MM.1S (cell line): ENCODE measurements around the gene COG5.

Experiments
- DNase-seq: peaks from one replicate; pipeline ENCODE4 v3.0.0-alpha.2; 2015
- H2AFZ ChIP-seq: fragments of 300-600 bp; sonication (generic); 2 replicates; pipeline ENCODE4 v1.6.0; 2016; ENCODE audit warnings: antibody characterized with exemption, low read length
- H3F3A ChIP-seq: fragments of 300-600 bp; sonication (generic); 2 replicates; pipeline ENCODE4 v1.6.1; 2016; ENCODE audit warnings: mild to moderate bottlenecking, antibody characterized with exemption, low read length, moderate library complexity, mixed read lengths; ENCODE audit not compliant: insufficient read depth
- H3K27ac ChIP-seq: fragments of 300-600 bp; sonication (generic); 2 replicates; pipeline ENCODE4 v1.5.1; 2016; ENCODE audit warnings: mild to moderate bottlenecking, low read length
- H3K27me3 ChIP-seq: fragments of 300-600 bp; sonication (generic); replicated peaks from 2 replicates; pipeline ENCODE4 v1.6.0; 2016; ENCODE audit warnings: low read length; ENCODE audit not compliant: insufficient read depth
- H3K36me3 ChIP-seq: fragments of 300-600 bp; sonication (generic); replicated peaks from 2 replicates; pipeline ENCODE4 v1.6.1; 2016; ENCODE audit warnings: mild to moderate bottlenecking, low read length, mixed read lengths; ENCODE audit not compliant: insufficient read depth
- H3K4me1 ChIP-seq: fragments of 300-600 bp; sonication (generic); 2 replicates; pipeline ENCODE4 v1.6.1; 2016; ENCODE audit warnings: low read length, mixed read lengths
- H3K4me2 ChIP-seq: fragments of 300-600 bp; sonication (generic); 2 replicates; pipeline ENCODE4 v1.6.0; 2016; ENCODE audit warnings: low read depth, low read length
- H3K4me3 ChIP-seq: fragments of 300-600 bp; sonication (generic); 2 replicates; pipeline ENCODE4 v1.5.1; 2016; ENCODE audit warnings: low read length, mixed read lengths
- H3K79me2 ChIP-seq: fragments of 300-600 bp; sonication (generic); 2 replicates; pipeline ENCODE4 v1.6.1; 2016; ENCODE audit warnings: mixed run types, low read length, mixed read lengths
- H3K9ac ChIP-seq: fragments of 300-600 bp; sonication (generic); 2 replicates; pipeline ENCODE4 v1.6.1; 2016; ENCODE audit warnings: low read length, mixed read lengths
- H3K9me2 ChIP-seq: fragments of 300-600 bp; sonication (generic); replicated peaks from 2 replicates; pipeline ENCODE4 v1.6.1; 2016; ENCODE audit warnings: mild to moderate bottlenecking, low read length, mixed read lengths; ENCODE audit not compliant: insufficient read depth
- H3K9me3 ChIP-seq: fragments of 300-600 bp; sonication (generic); replicated peaks from 2 replicates; pipeline ENCODE4 v1.6.1; 2016; ENCODE audit warnings: mild to moderate bottlenecking, low read length, mixed read lengths; ENCODE audit not compliant: insufficient read depth
- H4K20me1 ChIP-seq: fragments of 300-600 bp; sonication (generic); 2 replicates; pipeline ENCODE4 v1.6.1; 2016; ENCODE audit warnings: mild to moderate bottlenecking, low read length, moderate library complexity, mixed read lengths; ENCODE audit not compliant: insufficient read depth
- EZH2 ChIP-seq: fragments of 300-600 bp; sonication (generic); optimal IDR thresholded peaks from 2 replicates; pipeline ENCODE3; 2017; ENCODE audit warnings: low read depth, mild to moderate bottlenecking, antibody characterized with exemption, low read length, mixed read lengths
- EZH2phosphoT487 ChIP-seq: fragments of 300-600 bp; sonication (generic); IDR thresholded peaks from 2 replicates; pipeline ENCODE4 v1.6.1; 2018; ENCODE audit warnings: antibody characterized with exemption, low read length
- TF ChIP-seq, protein P1 (sequence below): fragments of 300-600 bp; sonication (generic); IDR thresholded peaks from 2 replicates; pipeline ENCODE4 v1.5.1; 2016; ENCODE audit warnings: antibody characterized with exemption, low read length, mixed read lengths

The COG5 gene

DNA sequence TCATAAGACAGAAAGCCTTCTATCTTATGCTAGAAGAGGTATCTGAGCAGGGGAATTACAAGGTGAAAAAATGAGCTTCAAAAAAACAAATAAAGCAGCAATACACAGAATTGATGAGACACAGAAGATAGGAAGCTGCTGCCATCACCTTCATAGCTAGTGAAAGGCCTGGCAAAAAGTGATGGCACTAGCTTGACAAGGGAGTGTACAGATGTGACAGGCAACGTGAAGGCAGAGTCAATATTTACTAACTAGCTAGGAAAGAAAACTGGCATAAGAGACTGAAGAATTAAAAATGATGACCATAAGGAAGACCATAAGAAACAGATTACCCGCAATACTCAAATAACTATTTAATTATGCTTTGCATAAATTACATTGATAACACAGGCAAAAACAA lies 84.4 kb downstream of the COG5 start:
- Histone ChIP-seq H3K36me3 (no peaks in the 10 kb centered on the region), H3K4me3 (no peak overlapping the region), H3K79me2 (no peaks in the 10 kb centered on the region), H3F3A (no peaks in the 10 kb centered on the region), H3K27me3 (no peaks in the 10 kb centered on the region), H4K20me1 (no peaks in the 10 kb centered on the region), H3K9ac (no peak overlapping the region), H3K4me1 (no peaks in the 10 kb centered on the region), H3K9me2 (no peaks in the 10 kb centered on the region), H3K27ac (no peak overlapping the region), H3K9me3 (no peaks in the 10 kb centered on the region), H3K4me2 (no peak overlapping the region), H2AFZ (no peak overlapping the region)
- TF ChIP-seq EZH2phosphoT487 (no peak), EZH2 (no peak)
- TF ChIP-seq, protein P1, sequence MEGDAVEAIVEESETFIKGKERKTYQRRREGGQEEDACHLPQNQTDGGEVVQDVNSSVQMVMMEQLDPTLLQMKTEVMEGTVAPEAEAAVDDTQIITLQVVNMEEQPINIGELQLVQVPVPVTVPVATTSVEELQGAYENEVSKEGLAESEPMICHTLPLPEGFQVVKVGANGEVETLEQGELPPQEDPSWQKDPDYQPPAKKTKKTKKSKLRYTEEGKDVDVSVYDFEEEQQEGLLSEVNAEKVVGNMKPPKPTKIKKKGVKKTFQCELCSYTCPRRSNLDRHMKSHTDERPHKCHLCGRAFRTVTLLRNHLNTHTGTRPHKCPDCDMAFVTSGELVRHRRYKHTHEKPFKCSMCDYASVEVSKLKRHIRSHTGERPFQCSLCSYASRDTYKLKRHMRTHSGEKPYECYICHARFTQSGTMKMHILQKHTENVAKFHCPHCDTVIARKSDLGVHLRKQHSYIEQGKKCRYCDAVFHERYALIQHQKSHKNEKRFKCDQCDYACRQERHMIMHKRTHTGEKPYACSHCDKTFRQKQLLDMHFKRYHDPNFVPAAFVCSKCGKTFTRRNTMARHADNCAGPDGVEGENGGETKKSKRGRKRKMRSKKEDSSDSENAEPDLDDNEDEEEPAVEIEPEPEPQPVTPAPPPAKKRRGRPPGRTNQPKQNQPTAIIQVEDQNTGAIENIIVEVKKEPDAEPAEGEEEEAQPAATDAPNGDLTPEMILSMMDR: no peak
- no peak for DNase-seq

DNA sequence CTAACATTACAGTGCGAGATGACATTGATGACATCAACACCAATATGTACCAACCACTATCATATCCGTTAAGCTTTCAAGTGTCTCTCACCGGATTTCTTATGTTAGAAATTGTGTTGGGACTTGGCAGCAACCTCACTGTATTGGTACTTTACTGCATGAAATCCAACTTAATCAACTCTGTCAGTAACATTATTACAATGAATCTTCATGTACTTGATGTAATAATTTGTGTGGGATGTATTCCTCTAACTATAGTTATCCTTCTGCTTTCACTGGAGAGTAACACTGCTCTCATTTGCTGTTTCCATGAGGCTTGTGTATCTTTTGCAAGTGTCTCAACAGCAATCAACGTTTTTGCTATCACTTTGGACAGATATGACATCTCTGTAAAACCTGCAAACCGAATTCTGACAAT lies 89.6 kb downstream of the COG5 start:
- H3K4me1 ChIP-seq: no peaks in the 10 kb centered on the region
- TF ChIP-seq, protein P1: no peak
- TF ChIP-seq EZH2 (no peak), EZH2phosphoT487 (no peak)
- H3K9ac ChIP-seq: no peak overlapping the region
- H3K79me2 ChIP-seq: no peaks in the 10 kb centered on the region
- no peaks in the 10 kb centered on the region for H3K36me3 ChIP-seq
- H4K20me1 ChIP-seq: no peaks in the 10 kb centered on the region
- no peak for DNase-seq
- H3K27ac ChIP-seq: no peak overlapping the region
- H3K4me2 ChIP-seq: no peak overlapping the region
- H3K9me2 ChIP-seq: no peaks in the 10 kb centered on the region
- H2AFZ ChIP-seq: no peak overlapping the region
- H3K4me3 ChIP-seq: no peak overlapping the region
- no peaks in the 10 kb centered on the region for H3K9me3 ChIP-seq
- no peaks in the 10 kb centered on the region for H3F3A ChIP-seq
- H3K27me3 ChIP-seq: no peaks in the 10 kb centered on the region

DNA sequence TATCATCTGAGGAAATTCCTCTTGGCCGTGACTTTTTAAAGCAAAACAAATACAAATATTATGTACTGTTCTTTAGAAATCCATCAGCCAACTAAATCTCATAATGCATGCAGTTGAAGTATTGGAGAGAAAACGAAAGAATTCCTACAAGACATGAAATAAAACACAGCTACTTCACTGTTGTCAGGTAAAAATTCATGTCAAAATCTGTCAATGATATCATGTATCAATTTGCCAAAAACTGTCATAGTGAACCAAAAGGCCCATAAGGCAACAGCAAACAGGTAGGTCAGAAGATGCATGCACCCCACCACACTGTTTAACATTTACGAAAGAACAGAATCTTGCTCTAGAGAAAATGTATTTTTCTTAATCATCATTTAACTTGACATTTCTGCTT lies 91.6 kb downstream of the COG5 start:
- Histone ChIP-seq H3K36me3 (no peaks in the 10 kb centered on the region), H3K9me3 (no peaks in the 10 kb centered on the region), H3K27me3 (no peaks in the 10 kb centered on the region), H3K9ac (no peak overlapping the region), H4K20me1 (no peaks in the 10 kb centered on the region), H3K4me1 (no peaks in the 10 kb centered on the region), H2AFZ (no peak overlapping the region), H3K4me3 (no peak overlapping the region), H3K9me2 (no peaks in the 10 kb centered on the region), H3K4me2 (no peak overlapping the region), H3K27ac (no peak overlapping the region), H3K79me2 (no peaks in the 10 kb centered on the region), H3F3A (no peaks in the 10 kb centered on the region)
- TF ChIP-seq EZH2phosphoT487 (no peak), EZH2 (no peak)
- TF ChIP-seq, protein P1: no peak
- no peak for DNase-seq
